ENCODE data around the gene XXYLT1.

DNA sequence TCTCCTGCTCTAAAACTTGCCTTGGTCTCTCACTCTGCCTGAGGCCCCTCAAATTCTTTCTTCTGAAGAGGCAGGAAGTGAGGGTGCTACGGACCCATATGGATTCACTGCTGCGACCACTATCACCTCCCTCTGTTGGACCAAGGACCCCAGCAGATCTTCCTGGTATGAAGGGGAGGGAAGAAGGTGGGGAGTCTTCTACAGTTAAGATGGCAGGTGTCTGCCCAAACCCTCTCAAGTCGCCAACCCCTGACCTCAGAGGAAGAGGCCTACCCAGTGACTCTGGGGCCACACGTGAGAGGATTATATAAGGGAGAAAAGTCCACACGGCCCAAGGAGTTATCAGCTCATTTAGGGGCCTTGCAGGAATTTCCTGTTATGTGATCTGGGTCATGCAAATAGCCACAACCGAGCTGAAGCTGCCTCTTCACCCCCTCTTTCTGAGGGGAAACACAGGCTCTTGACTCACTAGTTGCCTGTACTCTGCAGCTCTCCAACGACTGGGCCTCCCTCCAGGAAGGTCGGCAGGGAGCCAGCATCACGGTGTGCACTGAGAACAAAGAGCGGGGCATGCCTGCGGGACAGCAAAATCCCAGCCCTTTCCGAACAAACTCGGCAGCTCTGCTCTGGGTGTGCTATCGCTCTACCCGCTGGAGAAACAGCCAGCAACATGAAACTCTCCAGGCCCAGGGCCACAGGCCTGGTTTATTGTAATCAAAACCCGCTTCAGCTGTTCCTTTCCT, 116.0 kb downstream of the XXYLT1 start:
- TF ChIP-seq EP300 (IDR thresholded peaks at IDR 0.05) (no peak), EHF (CRISPR knock-in tag; IDR thresholded peaks at IDR 0.05) (no peak), HOXA7 (CRISPR knock-in tag; IDR thresholded peaks at IDR 0.05) (no peak), CTCF (IDR thresholded peaks at IDR 0.05) (no peak), POLR2A (IDR thresholded peaks at IDR 0.05; ENCODE audit: low read length) (no peak), MAZ (IDR thresholded peaks at IDR 0.05; ENCODE audit: borderline replicate concordance, low read depth, low read length) (no peak), E2F6 (IDR thresholded peaks at IDR 0.05; ENCODE audit: borderline replicate concordance, low read depth) (no peak), ZFP36 (IDR thresholded peaks at IDR 0.05; ENCODE audit: borderline replicate concordance, partially characterized antibody) (no peak), MAX (IDR thresholded peaks at IDR 0.05) (no peak), BHLHE40 (IDR thresholded peaks at IDR 0.05; ENCODE audit: low read depth, low read length) (no peak)

Data from A549 (cell line).